Omental fat pad (tissue), 4 donors: ENCODE data around the gene FAM83G. TPM values are rescaled to one million over a fixed set of nuclear protein-coding genes. Genes with fewer than 3 reads are reported as not detected.
A peak's percentile ranks its signal among the peaks of the same experiment; 100 is the strongest.
"Not testable (repeated sequence)": the region's sequence is repeated elsewhere in the genome, so short reads cannot be mapped to it uniquely, and the experiment has no call there.

Experiments used
- ATAC-seq: fragments of 150-250 bp; one replicate; pipeline ENCODE4 v1.9.1; 2016; ENCODE audit warnings: mild to moderate bottlenecking, moderate library complexity; ENCODE audit not compliant: low FRiP score
- DNase-seq: peaks from one replicate; pipeline ENCODE4 v3.0.0-alpha.2; 2019; ENCODE audit warnings: low spot score
- total RNA-seq, 4 donors: library from RNA; depleted of rRNA; stranded (reverse); fragments of >200 nt; gene quantifications; one replicate each; pipeline ENCODE4 v1.1.0, GENCODE V29; 2016
- TF ChIP-seq, protein P1 (sequence below), 3 donors: fragments of 450-650 bp; IDR thresholded peaks; one replicate each; pipeline ENCODE4 v1.5.1; 2016 to 2017; ENCODE audit warnings: antibody characterized with exemption in 3 of 3, mild to moderate bottlenecking in 3 of 3, moderate library complexity in 2 of 3

Gene FAM83G, protein sequence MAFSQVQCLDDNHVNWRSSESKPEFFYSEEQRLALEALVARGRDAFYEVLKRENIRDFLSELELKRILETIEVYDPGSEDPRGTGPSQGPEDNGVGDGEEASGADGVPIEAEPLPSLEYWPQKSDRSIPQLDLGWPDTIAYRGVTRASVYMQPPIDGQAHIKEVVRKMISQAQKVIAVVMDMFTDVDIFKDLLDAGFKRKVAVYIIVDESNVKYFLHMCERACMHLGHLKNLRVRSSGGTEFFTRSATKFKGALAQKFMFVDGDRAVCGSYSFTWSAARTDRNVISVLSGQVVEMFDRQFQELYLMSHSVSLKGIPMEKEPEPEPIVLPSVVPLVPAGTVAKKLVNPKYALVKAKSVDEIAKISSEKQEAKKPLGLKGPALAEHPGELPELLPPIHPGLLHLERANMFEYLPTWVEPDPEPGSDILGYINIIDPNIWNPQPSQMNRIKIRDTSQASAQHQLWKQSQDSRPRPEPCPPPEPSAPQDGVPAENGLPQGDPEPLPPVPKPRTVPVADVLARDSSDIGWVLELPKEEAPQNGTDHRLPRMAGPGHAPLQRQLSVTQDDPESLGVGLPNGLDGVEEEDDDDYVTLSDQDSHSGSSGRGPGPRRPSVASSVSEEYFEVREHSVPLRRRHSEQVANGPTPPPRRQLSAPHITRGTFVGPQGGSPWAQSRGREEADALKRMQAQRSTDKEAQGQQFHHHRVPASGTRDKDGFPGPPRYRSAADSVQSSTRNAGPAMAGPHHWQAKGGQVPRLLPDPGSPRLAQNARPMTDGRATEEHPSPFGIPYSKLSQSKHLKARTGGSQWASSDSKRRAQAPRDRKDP
- total RNA-seq, result 10 to 100 TPM in 3 of 4 donors, under 1 TPM in 1; 0.95 to 19.9 (median 14.3) TPM

DNA sequence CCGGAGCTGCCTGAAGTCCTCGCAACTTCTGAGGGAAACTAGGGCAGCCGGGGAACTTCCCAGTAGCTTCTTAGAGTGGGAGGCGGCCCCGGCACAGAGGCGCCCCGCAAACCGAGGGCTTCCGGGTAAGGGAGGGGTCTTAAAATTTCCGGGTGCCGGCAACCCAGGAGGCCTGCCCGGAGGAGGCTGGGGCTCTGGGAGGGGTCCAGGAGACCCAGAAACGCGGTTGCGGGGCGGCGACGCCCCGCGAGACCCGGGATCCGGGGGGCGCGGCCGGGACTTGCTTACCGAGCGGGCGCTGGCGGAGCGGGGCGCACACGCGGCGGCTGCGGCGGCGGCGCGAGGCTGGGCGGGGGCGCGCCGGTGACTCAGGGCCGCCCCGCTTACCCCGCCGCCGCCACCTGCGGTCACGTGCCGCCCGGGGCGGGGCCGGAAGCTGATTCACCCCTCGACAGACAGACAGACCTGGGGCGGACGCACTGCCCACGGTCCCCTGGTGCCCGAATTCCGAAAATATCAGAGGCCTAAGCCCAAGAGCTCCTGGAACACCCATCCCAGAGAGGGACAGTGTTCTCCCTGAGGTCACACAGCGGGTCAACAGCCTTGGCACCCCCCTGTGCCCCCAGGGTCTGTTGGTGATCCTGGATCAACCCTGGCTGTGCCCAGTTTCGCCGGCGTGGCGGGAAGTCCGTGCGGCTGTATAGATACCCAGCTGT, at the start of gene FAM83G:
Gene FAM83G, minus strand, starts transcription at position 344 of the 716 bp plus-strand sequence. CDS start 723 bp downstream, outside the sequence.
- peak; percentile 72 for ATAC-seq
- DNase-seq, result peak; percentile 87

DNA sequence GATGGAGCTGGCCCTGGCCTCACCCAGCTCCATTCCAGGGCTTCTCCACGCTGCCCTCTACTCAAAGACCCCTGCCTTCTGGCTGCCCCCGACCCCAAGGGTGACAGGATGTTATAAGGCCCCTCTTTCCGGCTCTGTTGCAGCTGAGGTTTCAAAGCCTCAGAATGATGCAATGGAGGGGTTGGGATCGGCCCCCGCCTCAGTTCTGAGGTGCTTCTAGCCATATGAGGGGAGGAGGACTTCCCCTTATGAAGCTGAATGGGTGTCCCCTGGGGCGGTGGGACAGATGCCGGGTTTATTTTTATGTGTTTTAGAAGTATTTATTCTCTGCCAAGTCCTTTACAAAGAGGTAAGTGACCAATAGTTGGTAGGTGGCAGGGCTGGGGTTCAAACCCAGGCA, 44.3 kb upstream of the FAM83G start:
- ATAC-seq, DNase-seq: not testable (repeated sequence)

More for the DNA sequence above, at the start of gene FAM83G:
- TF ChIP-seq, protein P1, sequence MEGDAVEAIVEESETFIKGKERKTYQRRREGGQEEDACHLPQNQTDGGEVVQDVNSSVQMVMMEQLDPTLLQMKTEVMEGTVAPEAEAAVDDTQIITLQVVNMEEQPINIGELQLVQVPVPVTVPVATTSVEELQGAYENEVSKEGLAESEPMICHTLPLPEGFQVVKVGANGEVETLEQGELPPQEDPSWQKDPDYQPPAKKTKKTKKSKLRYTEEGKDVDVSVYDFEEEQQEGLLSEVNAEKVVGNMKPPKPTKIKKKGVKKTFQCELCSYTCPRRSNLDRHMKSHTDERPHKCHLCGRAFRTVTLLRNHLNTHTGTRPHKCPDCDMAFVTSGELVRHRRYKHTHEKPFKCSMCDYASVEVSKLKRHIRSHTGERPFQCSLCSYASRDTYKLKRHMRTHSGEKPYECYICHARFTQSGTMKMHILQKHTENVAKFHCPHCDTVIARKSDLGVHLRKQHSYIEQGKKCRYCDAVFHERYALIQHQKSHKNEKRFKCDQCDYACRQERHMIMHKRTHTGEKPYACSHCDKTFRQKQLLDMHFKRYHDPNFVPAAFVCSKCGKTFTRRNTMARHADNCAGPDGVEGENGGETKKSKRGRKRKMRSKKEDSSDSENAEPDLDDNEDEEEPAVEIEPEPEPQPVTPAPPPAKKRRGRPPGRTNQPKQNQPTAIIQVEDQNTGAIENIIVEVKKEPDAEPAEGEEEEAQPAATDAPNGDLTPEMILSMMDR (IDR thresholded peaks at IDR 0.05), result no peak

DNA sequence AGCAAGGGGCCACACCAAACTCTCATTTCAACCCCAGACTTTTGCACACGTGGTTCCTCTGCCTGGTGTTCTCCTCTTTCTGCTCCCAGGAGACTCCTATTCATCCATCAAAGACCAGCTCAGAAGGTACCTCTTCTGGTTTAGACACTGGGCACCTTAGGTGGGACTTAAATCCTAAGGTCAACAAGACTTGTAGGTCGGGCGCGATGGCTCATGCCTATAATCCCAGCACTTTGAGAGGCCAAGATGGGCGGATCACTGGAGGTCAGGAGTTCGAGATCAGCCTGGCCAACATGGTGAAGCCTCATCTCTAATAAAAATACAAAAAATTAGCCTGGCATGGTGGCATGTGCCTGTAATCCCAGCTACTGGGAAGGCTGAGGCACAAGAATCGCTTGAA, 42.9 kb upstream of the FAM83G start:
- not testable (repeated sequence) for ATAC-seq, DNase-seq

GRCh38 chr17:19046782-19047375, 42.3 kb upstream of the FAM83G start, which contains the start of gene GRAP:
GRAP (minus strand) TSS chr17:19046957; CDS start chr17:19046926, 31 bp downstream.
- DNase-seq, ATAC-seq: not testable (repeated sequence)

DNA sequence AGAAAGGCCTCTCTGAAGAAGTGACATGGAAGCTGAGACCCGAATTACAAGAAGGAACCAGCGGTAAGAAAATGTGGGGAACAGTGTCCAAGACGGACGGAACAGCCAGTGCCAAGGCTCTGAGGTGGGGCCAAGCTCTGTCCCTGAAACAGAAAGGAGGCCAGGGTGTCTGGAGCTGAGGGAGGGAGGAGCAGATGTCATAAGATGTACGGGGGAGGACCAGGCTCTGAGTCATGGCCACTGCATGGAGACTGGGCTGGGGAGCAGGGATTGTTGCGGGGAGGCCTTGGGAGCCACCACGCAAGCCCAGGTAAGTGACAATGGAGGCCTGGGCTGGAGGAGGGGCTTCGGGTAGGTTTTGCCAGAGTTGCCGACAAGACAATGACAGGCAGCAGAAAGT, 40.1 kb upstream of the FAM83G start:
- not testable (repeated sequence) for DNase-seq, ATAC-seq

- ATAC-seq, DNase-seq: not testable (repeated sequence)
Observed at GRCh38 chr17:19043032-19043431, 38.5 kb upstream of the FAM83G start.

- ATAC-seq, DNase-seq: not testable (repeated sequence)
Observed at GRCh38 chr17:19042369-19042768, 37.8 kb upstream of the FAM83G start.

GRCh38 chr17:19041871-19042270, 37.3 kb upstream of the FAM83G start:
- DNase-seq, result not testable (repeated sequence)

GRCh38 chr17:19040350-19040749, 35.8 kb upstream of the FAM83G start:
- ATAC-seq, DNase-seq: not testable (repeated sequence)

More at GRCh38 chr17:19041871-19042270, 37.3 kb upstream of the FAM83G start:
- ATAC-seq, result not testable (repeated sequence)

GRCh38 chr17:19038730-19039129, 34.2 kb upstream of the FAM83G start:
- not testable (repeated sequence) for ATAC-seq, DNase-seq

- DNase-seq, result not testable (repeated sequence)
- ATAC-seq, result peak; percentile 60
Observed at GRCh38 chr17:19038007-19038406, 33.4 kb upstream of the FAM83G start.

GRCh38 chr17:19037547-19037946, 33.0 kb upstream of the FAM83G start:
- not testable (repeated sequence) for ATAC-seq

DNA sequence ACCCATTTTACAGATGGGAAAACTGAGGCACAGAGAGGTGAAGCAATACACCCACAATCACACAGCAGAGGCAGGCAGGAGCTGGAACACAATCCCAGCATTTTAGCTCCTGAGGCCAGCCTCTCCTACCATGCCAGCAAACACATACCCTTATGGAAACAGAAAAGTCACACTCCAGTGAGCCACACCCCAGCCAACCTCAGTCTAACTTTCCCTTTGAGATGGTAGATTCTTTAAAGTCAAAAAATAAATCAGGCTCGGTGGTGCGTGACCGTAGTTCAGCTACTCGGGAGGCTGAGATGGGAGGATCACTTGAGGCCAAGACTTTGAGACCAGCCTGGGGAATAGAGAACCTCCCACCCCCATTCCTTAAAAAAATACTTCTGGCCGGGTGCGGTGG, 31.6 kb upstream of the FAM83G start:
- not testable (repeated sequence) for ATAC-seq, DNase-seq

More at GRCh38 chr17:19037547-19037946, 33.0 kb upstream of the FAM83G start:
- DNase-seq, result not testable (repeated sequence)

- not testable (repeated sequence) for DNase-seq
- ATAC-seq, result peak; percentile 88
Observed at GRCh38 chr17:19032377-19032988, 27.9 kb upstream of the FAM83G start.

DNA sequence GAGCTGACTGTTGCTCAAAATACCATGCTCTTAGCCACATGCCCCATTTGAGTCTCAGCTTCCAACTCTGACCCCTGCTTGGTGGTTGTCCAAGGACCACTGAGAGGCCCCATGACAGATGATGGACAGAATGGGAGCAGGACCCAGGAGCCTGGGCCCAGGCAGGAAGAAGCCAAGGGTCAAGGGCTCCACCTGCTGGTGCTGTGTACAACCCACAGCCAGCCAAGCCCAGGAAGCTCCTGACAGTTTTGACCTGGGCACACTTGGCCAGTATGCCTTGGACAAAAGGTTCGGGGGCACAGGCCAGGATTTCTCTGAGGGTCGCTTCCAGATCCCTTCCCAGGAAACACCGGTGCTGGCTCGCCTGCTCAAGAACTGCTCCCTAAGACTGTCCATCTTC, 27.2 kb upstream of the FAM83G start:
- DNase-seq, result peak; percentile 39
- peak; percentile 64 for ATAC-seq

DNA sequence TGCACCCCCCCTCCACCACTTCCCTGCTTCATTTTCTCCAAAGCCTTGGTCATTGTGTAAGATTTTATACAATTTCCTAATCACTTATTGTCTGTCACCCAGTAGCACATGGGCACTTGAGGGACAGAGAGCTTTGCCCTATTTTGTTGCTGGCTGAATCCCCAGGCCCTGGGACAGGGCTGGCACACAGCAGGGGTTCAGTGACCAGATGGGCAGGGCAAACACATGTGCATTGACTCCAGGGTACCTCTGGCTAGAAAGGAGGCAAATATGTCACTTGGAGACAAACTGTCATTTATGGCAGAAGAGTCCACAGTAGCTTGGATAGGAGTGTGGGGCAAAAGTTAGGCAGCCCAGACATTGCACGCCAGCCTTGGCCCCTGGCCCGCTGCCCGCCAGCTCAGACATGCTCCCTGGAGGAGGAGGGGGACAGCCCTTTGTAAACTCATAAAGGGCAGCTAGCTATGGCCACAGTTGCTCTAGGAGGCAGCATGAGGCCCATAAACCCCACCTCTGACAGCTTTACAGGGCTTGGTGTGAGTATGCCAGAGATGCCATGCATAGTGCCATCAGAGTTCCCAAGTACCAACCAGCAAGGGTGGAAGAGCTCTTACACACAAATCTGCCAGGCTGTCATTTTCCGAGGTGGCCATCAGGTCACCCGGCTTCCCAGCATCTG, 26.3 kb upstream of the FAM83G start:
- ATAC-seq, DNase-seq: not testable (repeated sequence)
